Measurements from ENCODE around the gene FNDC10.

The FNDC10 gene

GRCh38 chr1:1578371-1578940 is 21.5 kb downstream of the FNDC10 start:
- peaks cover 10% of the 10 kb centered on the region for H3K4me1 Mint-ChIP-seq
- no peak overlapping the region for H3K27ac Mint-ChIP-seq
- no peaks in the 10 kb centered on the region for H3K36me3 Mint-ChIP-seq (ENCODE audit: low read depth)
- no peaks in the 10 kb centered on the region for H3K9me3 Mint-ChIP-seq
- TF ChIP-seq CTCF (IDR thresholded peaks at IDR 0.05; ENCODE audit: unreplicated experiment in 3 of 3) = no peak
- H3K4me3 Mint-ChIP-seq = peak overlapping the region in 1 of 3 experiments; percentile 16
- H3K27me3 Mint-ChIP-seq (ENCODE audit: low read depth) = peaks cover 40% of the 10 kb centered on the region

GRCh38 chr1:1577367-1578011 is 22.4 kb downstream of the FNDC10 start:
- no peak for TF ChIP-seq CTCF (IDR thresholded peaks at IDR 0.05; ENCODE audit: unreplicated experiment in 3 of 3)
- Mint-ChIP-seq H3K9me3 (no peaks in the 10 kb centered on the region), H3K4me1 (peaks cover 13% of the 10 kb centered on the region), H3K4me3 (peak overlapping the region in 1 of 3 experiments; percentile 55), H3K27ac (no peak overlapping the region), H3K27me3 (ENCODE audit: low read depth) (peaks cover 30% of the 10 kb centered on the region), H3K36me3 (ENCODE audit: low read depth) (no peaks in the 10 kb centered on the region)

GRCh38 chr1:1574721-1575537 is 25.0 kb downstream of the FNDC10 start, which contains the start of gene SSU72:
SSU72 (minus strand) TSS chr1:1574863; CDS start chr1:1574557, 306 bp downstream.
- TF ChIP-seq CTCF (IDR thresholded peaks at IDR 0.05; ENCODE audit: unreplicated experiment in 3 of 3) = no peak
- Mint-ChIP-seq H3K36me3 (ENCODE audit: low read depth) (peaks cover 12% of the 10 kb centered on the region), H3K4me3 (peak within 1 kb of the TSS; percentile 98 to 99 (median 98)), H3K9me3 (no peaks in the 10 kb centered on the region), H3K4me1 (peaks cover 22% of the 10 kb centered on the region), H3K27me3 (ENCODE audit: low read depth) (peaks cover 12% of the 10 kb centered on the region), H3K27ac (peak within 1 kb of the TSS; percentile 96 to 100 (median 99))

GRCh38 chr1:1573843-1574720 is 25.9 kb downstream of the FNDC10 start:
- peaks cover 30% of the 10 kb centered on the region for H3K4me1 Mint-ChIP-seq
- peak in 2 of 3 experiments; percentile 16 to 50 for TF ChIP-seq CTCF (IDR thresholded peaks at IDR 0.05; ENCODE audit: unreplicated experiment in 3 of 3)
- peaks cover 8% of the 10 kb centered on the region for H3K27me3 Mint-ChIP-seq (ENCODE audit: low read depth)
- H3K36me3 Mint-ChIP-seq (ENCODE audit: low read depth) = peaks cover 15% of the 10 kb centered on the region
- peak overlapping the region; percentile 96 to 99 (median 98) for H3K27ac Mint-ChIP-seq
- peak overlapping the region; percentile 88 to 97 (median 93) for H3K4me3 Mint-ChIP-seq
- H3K9me3 Mint-ChIP-seq = no peaks in the 10 kb centered on the region

GRCh38 chr1:1569341-1569740 is 30.6 kb downstream of the FNDC10 start:
- H3K9me3 Mint-ChIP-seq = no peaks in the 10 kb centered on the region
- no peak for TF ChIP-seq CTCF (IDR thresholded peaks at IDR 0.05; ENCODE audit: unreplicated experiment in 3 of 3)
- peak overlapping the region in 2 of 3 experiments; percentile 46 to 49 for H3K4me3 Mint-ChIP-seq
- peaks cover 38% of the 10 kb centered on the region for H3K36me3 Mint-ChIP-seq (ENCODE audit: low read depth)
- H3K27me3 Mint-ChIP-seq (ENCODE audit: low read depth) = no peaks in the 10 kb centered on the region
- peaks cover 36% of the 10 kb centered on the region for H3K4me1 Mint-ChIP-seq
- H3K27ac Mint-ChIP-seq = peak overlapping the region in 1 of 3 experiments; percentile 60

Data from nephron (organoid).